Activated CD8-positive, alpha-beta memory T cell treated with anti-CD3 and anti-CD28 coated beads, Interleukin-2, amount 50 U/mL, for 1 hour (primary cell): ENCODE results near the gene WASL.
"Not testable (repeated sequence)": the region's sequence is repeated elsewhere in the genome, so short reads cannot be mapped to it uniquely, and the experiment has no call there.

Experiments used
- DNase-seq: peaks from one replicate; pipeline ENCODE4 v3.0.0-alpha.2; 2020; ENCODE audit errors: extremely low read depth

The WASL gene

GRCh38 chr7:123769371-123769770, 20.6 kb upstream of the WASL start:
- DNase-seq: no peak

- no peak for DNase-seq
Observed at GRCh38 chr7:123768493-123768892, 19.7 kb upstream of the WASL start.

- DNase-seq: no peak
Observed at GRCh38 chr7:123763191-123763661, 14.4 kb upstream of the WASL start.

- DNase-seq: no peak
Observed at GRCh38 chr7:123761729-123762128, 12.9 kb upstream of the WASL start.

- DNase-seq: no peak
Observed at GRCh38 chr7:123757095-123757494, 8.3 kb upstream of the WASL start.

GRCh38 chr7:123755338-123755737, 6.5 kb upstream of the WASL start:
- DNase-seq: no peak

GRCh38 chr7:123754271-123754871, 5.6 kb upstream of the WASL start:
- no peak for DNase-seq

GRCh38 chr7:123752534-123752933, 3.7 kb upstream of the WASL start:
- no peak for DNase-seq

GRCh38 chr7:123751821-123752220, 3.0 kb upstream of the WASL start:
- no peak for DNase-seq

GRCh38 chr7:123750389-123751230, 1.8 kb upstream of the WASL start:
- DNase-seq: no peak

GRCh38 chr7:123749537-123749857, 694 bp upstream of the WASL start:
- DNase-seq: no peak

GRCh38 chr7:123748171-123748733, 551 bp downstream of the WASL start:
- DNase-seq: no peak

GRCh38 chr7:123747620-123748141, 1.1 kb downstream of the WASL start:
- no peak for DNase-seq

- DNase-seq: no peak
Observed at GRCh38 chr7:123746931-123747488, 1.8 kb downstream of the WASL start.

GRCh38 chr7:123746055-123746454, 2.7 kb downstream of the WASL start:
- DNase-seq: no peak

- DNase-seq: no peak
Observed at GRCh38 chr7:123745437-123745836, 3.4 kb downstream of the WASL start.

GRCh38 chr7:123744416-123744815, 4.4 kb downstream of the WASL start:
- no peak for DNase-seq

GRCh38 chr7:123741940-123742339, 6.9 kb downstream of the WASL start:
- no peak for DNase-seq

- no peak for DNase-seq
Observed at GRCh38 chr7:123738808-123739207, 10.0 kb downstream of the WASL start.

GRCh38 chr7:123738356-123738755, 10.4 kb downstream of the WASL start:
- DNase-seq: no peak

GRCh38 chr7:123737168-123737674, 11.6 kb downstream of the WASL start:
- DNase-seq: not testable (repeated sequence)

- DNase-seq: no peak
Observed at GRCh38 chr7:123735539-123735938, 13.3 kb downstream of the WASL start.
